ENCODE measurements around the gene GRID2IP.
"Not testable (repeated sequence)": the region's sequence is repeated elsewhere in the genome, so short reads cannot be mapped to it uniquely, and the experiment has no call there.

The GRID2IP gene

GRCh38 chr7:6487184-6487545 is 64.1 kb downstream of the GRID2IP start:
- no peak for DNase-seq (ENCODE audit: low spot score)

- no peak for DNase-seq (ENCODE audit: low spot score)
These were observed 64.7 kb downstream of the GRID2IP start for GRCh38 chr7:6486438-6487183.

- no peak for DNase-seq (ENCODE audit: low spot score)
These were observed 68.5 kb downstream of the GRID2IP start for GRCh38 chr7:6482743-6483119.

GRCh38 chr7:6482307-6482706 is 69.0 kb downstream of the GRID2IP start:
- DNase-seq (ENCODE audit: low spot score): no peak

GRCh38 chr7:6481445-6481844 is 69.8 kb downstream of the GRID2IP start:
- DNase-seq (ENCODE audit: low spot score): no peak

- no peak for DNase-seq (ENCODE audit: low spot score)
These were observed 71.0 kb downstream of the GRID2IP start for GRCh38 chr7:6480323-6480660.

GRCh38 chr7:6479067-6479466 is 72.2 kb downstream of the GRID2IP start:
- DNase-seq (ENCODE audit: low spot score): no peak

GRCh38 chr7:6478186-6478585 is 73.1 kb downstream of the GRID2IP start:
- no peak for DNase-seq (ENCODE audit: low spot score)

- no peak for DNase-seq (ENCODE audit: low spot score)
These were observed 74.0 kb downstream of the GRID2IP start for GRCh38 chr7:6477318-6477660.

GRCh38 chr7:6476596-6477317 is 74.5 kb downstream of the GRID2IP start:
- peak; percentile 28 for DNase-seq (ENCODE audit: low spot score)

- DNase-seq (ENCODE audit: low spot score): no peak
These were observed 75.7 kb downstream of the GRID2IP start for GRCh38 chr7:6475433-6476186.

GRCh38 chr7:6465862-6466261 is 85.4 kb downstream of the GRID2IP start:
- no peak for DNase-seq (ENCODE audit: low spot score)

- not testable (repeated sequence) for DNase-seq (ENCODE audit: low spot score)
These were observed 87.7 kb downstream of the GRID2IP start for GRCh38 chr7:6463609-6464008.

- no peak for DNase-seq (ENCODE audit: low spot score)
These were observed 89.2 kb downstream of the GRID2IP start for GRCh38 chr7:6461946-6462550.

GRCh38 chr7:6460990-6461584 is 90.2 kb downstream of the GRID2IP start:
- DNase-seq (ENCODE audit: low spot score): no peak

GRCh38 chr7:6460303-6460702 is 91.0 kb downstream of the GRID2IP start:
- no peak for DNase-seq (ENCODE audit: low spot score)

GRCh38 chr7:6458676-6459075 is 92.6 kb downstream of the GRID2IP start:
- DNase-seq (ENCODE audit: low spot score): not testable (repeated sequence)

GRCh38 chr7:6453734-6454133 is 97.5 kb downstream of the GRID2IP start:
- no peak for DNase-seq (ENCODE audit: low spot score)

GRCh38 chr7:6451224-6451705 is 100.0 kb downstream of the GRID2IP start:
- DNase-seq (ENCODE audit: low spot score): no peak

GRCh38 chr7:6450591-6450990 is 100.7 kb downstream of the GRID2IP start:
- DNase-seq (ENCODE audit: low spot score): not testable (repeated sequence)

- DNase-seq (ENCODE audit: low spot score): not testable (repeated sequence)
These were observed 101.4 kb downstream of the GRID2IP start for GRCh38 chr7:6449884-6450283.

- no peak for DNase-seq (ENCODE audit: low spot score)
These were observed 102.2 kb downstream of the GRID2IP start for GRCh38 chr7:6448943-6449543.
